Activated naive CD8-positive, alpha-beta T cell treated with anti-CD3 and anti-CD28 coated beads, Interleukin-2, amount 10 ng/mL, durations not matched to agents 7 days and 5 days (primary cell): Measurements from ENCODE around the gene GADL1. TPM values are rescaled to one million over a fixed set of nuclear protein-coding genes. Genes with fewer than 3 reads are reported as not detected.

Source experiments
- ATAC-seq: fragments of 150-1000 bp; cut with Tn5 transposase; one replicate; pipeline ENCODE4 v1.10.0; 2021; ENCODE audit warnings: low read depth, moderate library complexity
- POLR2A ChIA-PET: fragments of 350-600 bp; sonication (Branson Sonifier 250); formaldehyde crosslinking; loops from one replicate; lab custom pipeline; 2021; ENCODE audit warnings: antibody characterized with exemption; lab: Charles Lee
- DNase-seq: peaks from one replicate; pipeline ENCODE4 v3.0.0; 2021
- H3K27ac Mint-ChIP-seq: one replicate; pipeline ENCODE4 v1.8.0; 2022; ENCODE audit warnings: mild to moderate bottlenecking, mixed read lengths
- H3K27me3 Mint-ChIP-seq: one replicate; pipeline ENCODE4 v1.8.0; 2022; ENCODE audit warnings: mild to moderate bottlenecking, moderate library complexity, mixed read lengths
- H3K36me3 Mint-ChIP-seq: one replicate; pipeline ENCODE4 v1.8.0; 2021; ENCODE audit warnings: mild to moderate bottlenecking, mixed read lengths
- H3K4me1 Mint-ChIP-seq: one replicate; pipeline ENCODE4 v1.8.0; 2021; ENCODE audit warnings: mixed read lengths
- H3K4me3 Mint-ChIP-seq: one replicate; pipeline ENCODE4 v1.8.0; 2022; ENCODE audit warnings: mild to moderate bottlenecking, moderate library complexity, mixed read lengths
- H3K9me3 Mint-ChIP-seq: one replicate; pipeline ENCODE4 v1.8.0; 2021; ENCODE audit warnings: mixed read lengths
- total RNA-seq, 2 experiments: library from RNA; stranded (reverse); gene quantifications; one replicate each; pipeline ENCODE4 v1.2.3, GENCODE V29; 2021

Gene GADL1
- total RNA-seq, 2 experiments from 2014 or later: not detected

GRCh38 chr3:30695302-30696061 is 199.0 kb downstream of the GADL1 start:
- H3K36me3 Mint-ChIP-seq: peaks cover 50% of the 10 kb centered on the region
- H3K4me1 Mint-ChIP-seq: peaks cover 27% of the 10 kb centered on the region

GRCh38 chr3:30694668-30695067 is 199.8 kb downstream of the GADL1 start:
- POLR2A ChIA-PET: no interaction called here
- H3K4me1 Mint-ChIP-seq: peaks cover 33% of the 10 kb centered on the region
- peaks cover 54% of the 10 kb centered on the region for H3K36me3 Mint-ChIP-seq
- no peaks in the 10 kb centered on the region for H3K9me3 Mint-ChIP-seq
- no peak for DNase-seq
- H3K27me3 Mint-ChIP-seq: no peaks in the 10 kb centered on the region
- no peak overlapping the region for H3K4me3 Mint-ChIP-seq
- no peak for ATAC-seq
- H3K27ac Mint-ChIP-seq: no peak overlapping the region

More at GRCh38 chr3:30695302-30696061, 199.0 kb downstream of the GADL1 start:
- DNase-seq: no peak
- ATAC-seq: no peak
- Mint-ChIP-seq H3K27me3 (no peaks in the 10 kb centered on the region), H3K27ac (peak overlapping the region; percentile 2), H3K9me3 (no peaks in the 10 kb centered on the region), H3K4me3 (no peak overlapping the region)
- POLR2A ChIA-PET: interaction anchor here (0.9 to 1.2 kb wide), 2 partner anchors 34 to 91 kb away, joined by 3 read pairs; no protein-coding TSS in a partner anchor

GRCh38 chr3:30694148-30694547 is 200.3 kb downstream of the GADL1 start:
- H3K36me3 Mint-ChIP-seq: peaks cover 53% of the 10 kb centered on the region
- H3K27ac Mint-ChIP-seq: no peak overlapping the region
- no peak for DNase-seq
- H3K9me3 Mint-ChIP-seq: no peaks in the 10 kb centered on the region
- H3K4me3 Mint-ChIP-seq: no peak overlapping the region
- H3K4me1 Mint-ChIP-seq: peaks cover 36% of the 10 kb centered on the region
- H3K27me3 Mint-ChIP-seq: no peaks in the 10 kb centered on the region
- ATAC-seq: no peak
- POLR2A ChIA-PET: interaction anchor here (0.9 to 2.0 kb wide), 3 partner anchors 15 to 88 kb away, joined by 3 to 6 read pairs (median 5); partner anchors contain the start of gene TGFBR2

GRCh38 chr3:30693470-30694120 is 200.9 kb downstream of the GADL1 start:
- peak; percentile 82 for ATAC-seq
- Mint-ChIP-seq H3K36me3 (peaks cover 52% of the 10 kb centered on the region), H3K9me3 (no peaks in the 10 kb centered on the region), H3K27me3 (no peaks in the 10 kb centered on the region), H3K4me1 (peaks cover 41% of the 10 kb centered on the region), H3K27ac (peak overlapping the region; percentile 55), H3K4me3 (no peak overlapping the region)
- no peak for DNase-seq
- POLR2A ChIA-PET: interaction anchor here (0.8 to 2.0 kb wide), 4 partner anchors 15 to 87 kb away, joined by 3 to 6 read pairs (median 4); partner anchors contain the start of gene TGFBR2

- Mint-ChIP-seq H3K9me3 (no peaks in the 10 kb centered on the region), H3K36me3 (peaks cover 55% of the 10 kb centered on the region), H3K27ac (peak overlapping the region; percentile 55), H3K27me3 (no peaks in the 10 kb centered on the region), H3K4me1 (peaks cover 46% of the 10 kb centered on the region), H3K4me3 (no peak overlapping the region)
- ATAC-seq (no peak), DNase-seq (no peak)
- POLR2A ChIA-PET: interaction anchor here (1.2 to 2.0 kb wide), 2 partner anchors 37 to 86 kb away, joined by 3 to 6 read pairs; partner anchors contain the start of gene TGFBR2
Observed at GRCh38 chr3:30692498-30693130, 201.8 kb downstream of the GADL1 start.

- H3K9me3 Mint-ChIP-seq: no peaks in the 10 kb centered on the region
- no peak for DNase-seq
- POLR2A ChIA-PET: interaction anchor here (0.6 to 2.0 kb wide), 3 partner anchors 12 to 86 kb away, joined by 3 to 6 read pairs (median 4); partner anchors contain the start of gene TGFBR2
- H3K27ac Mint-ChIP-seq: no peak overlapping the region
- peaks cover 54% of the 10 kb centered on the region for H3K36me3 Mint-ChIP-seq
- no peaks in the 10 kb centered on the region for H3K27me3 Mint-ChIP-seq
- peaks cover 46% of the 10 kb centered on the region for H3K4me1 Mint-ChIP-seq
- ATAC-seq: no peak
- no peak overlapping the region for H3K4me3 Mint-ChIP-seq
Observed at GRCh38 chr3:30691944-30692343, 202.5 kb downstream of the GADL1 start.

GRCh38 chr3:30691249-30691880 is 203.1 kb downstream of the GADL1 start:
- DNase-seq (no peak), ATAC-seq (no peak)
- peaks cover 55% of the 10 kb centered on the region for H3K36me3 Mint-ChIP-seq
- no peak overlapping the region for H3K4me3 Mint-ChIP-seq
- POLR2A ChIA-PET: interaction anchor here (0.6 to 1.2 kb wide), 2 partner anchors 11 to 36 kb away, joined by 3 to 4 read pairs; no protein-coding TSS in a partner anchor
- no peaks in the 10 kb centered on the region for H3K27me3 Mint-ChIP-seq
- H3K9me3 Mint-ChIP-seq: no peaks in the 10 kb centered on the region
- peaks cover 50% of the 10 kb centered on the region for H3K4me1 Mint-ChIP-seq
- peak overlapping the region; percentile 14 for H3K27ac Mint-ChIP-seq

GRCh38 chr3:30690199-30690598 is 204.3 kb downstream of the GADL1 start:
- H3K27me3 Mint-ChIP-seq: no peaks in the 10 kb centered on the region
- peaks cover 59% of the 10 kb centered on the region for H3K36me3 Mint-ChIP-seq
- no peak for ATAC-seq
- peak overlapping the region; percentile 60 for H3K27ac Mint-ChIP-seq
- peak overlapping the region; percentile 6 for H3K4me3 Mint-ChIP-seq
- no peaks in the 10 kb centered on the region for H3K9me3 Mint-ChIP-seq
- DNase-seq: no peak
- peaks cover 54% of the 10 kb centered on the region for H3K4me1 Mint-ChIP-seq
- POLR2A ChIA-PET: no interaction called here

- no peaks in the 10 kb centered on the region for H3K9me3 Mint-ChIP-seq
- peaks cover 60% of the 10 kb centered on the region for H3K36me3 Mint-ChIP-seq
- POLR2A ChIA-PET: interaction anchor here (0.5 to 1.3 kb wide), 4 partner anchors 9 to 843 kb away, joined by 3 read pairs; no protein-coding TSS in a partner anchor
- DNase-seq (no peak), ATAC-seq (peak; percentile 62)
- H3K27ac Mint-ChIP-seq: peak overlapping the region; percentile 93
- H3K27me3 Mint-ChIP-seq: no peaks in the 10 kb centered on the region
- H3K4me3 Mint-ChIP-seq: peak overlapping the region; percentile 78
- peaks cover 62% of the 10 kb centered on the region for H3K4me1 Mint-ChIP-seq
Observed at GRCh38 chr3:30688776-30689641, 205.5 kb downstream of the GADL1 start.

GRCh38 chr3:30687930-30688570 is 206.4 kb downstream of the GADL1 start:
- Mint-ChIP-seq H3K36me3 (peaks cover 61% of the 10 kb centered on the region), H3K4me3 (no peak overlapping the region), H3K9me3 (no peaks in the 10 kb centered on the region), H3K27ac (peak overlapping the region; percentile 57), H3K27me3 (no peaks in the 10 kb centered on the region), H3K4me1 (peaks cover 61% of the 10 kb centered on the region)
- ATAC-seq (no peak), DNase-seq (no peak)
- POLR2A ChIA-PET: interaction anchor here (0.6 to 1.3 kb wide), 2 partner anchors 8 to 24 kb away, joined by 3 read pairs; no protein-coding TSS in a partner anchor

- no peak overlapping the region for H3K27ac Mint-ChIP-seq
- POLR2A ChIA-PET: no interaction called here
Observed at GRCh38 chr3:30686799-30687198, 207.7 kb downstream of the GADL1 start.

More at GRCh38 chr3:30686799-30687198, 207.7 kb downstream of the GADL1 start:
- Mint-ChIP-seq H3K4me1 (peaks cover 62% of the 10 kb centered on the region), H3K9me3 (no peaks in the 10 kb centered on the region), H3K36me3 (peaks cover 57% of the 10 kb centered on the region), H3K27me3 (no peaks in the 10 kb centered on the region), H3K4me3 (no peak overlapping the region)
- DNase-seq (no peak), ATAC-seq (no peak)
